SK-N-MC (cell line): Measurements from ENCODE around the gene SLC6A3.

ENCODE experiments used
- DNase-seq: peaks from one replicate; pipeline ENCODE4 v3.0.0-alpha.2; 2011; ENCODE audit warnings: low read depth, low spot score
- H3K27ac ChIP-seq: fragments of 200-600 bp; sonication (generic); 2 replicates; pipeline ENCODE4 v1.5.1; 2016; ENCODE audit warnings: mixed run types
- H3K36me3 ChIP-seq: fragments of 200-600 bp; sonication (generic); 2 replicates; pipeline ENCODE4 v1.6.1; 2017; ENCODE audit warnings: antibody characterized with exemption, low read length, mixed read lengths; ENCODE audit not compliant: insufficient read depth
- H3K4me3 ChIP-seq: fragments of 200-600 bp; sonication (generic); 2 replicates; pipeline ENCODE4 v1.5.1; 2016
- H3K9ac ChIP-seq: fragments of 200-600 bp; sonication (generic); 2 replicates; pipeline ENCODE4 v1.8.0; 2017; ENCODE audit warnings: mixed run types, mixed read lengths; ENCODE audit not compliant: insufficient read length
- H3K9me3 ChIP-seq: fragments of 200-600 bp; sonication (generic); 2 replicates; pipeline ENCODE4 v1.6.1; 2017; ENCODE audit warnings: low read depth, mild to moderate bottlenecking, antibody characterized with exemption, low read length, moderate library complexity, mixed read lengths
- EZH2 ChIP-seq: fragments of 200-600 bp; sonication (generic); IDR thresholded peaks from one replicate; pipeline ENCODE4 v1.6.1; 2017; ENCODE audit warnings: antibody characterized with exemption
- FOXP2 ChIP-seq: optimal IDR thresholded peaks from 2 replicates; pipeline ENCODE3; 2011; ENCODE audit warnings: mild to moderate bottlenecking, moderate library complexity; ENCODE audit not compliant: insufficient read depth; ENCODE audit errors: extremely low read length, control extremely low read depth
- POLR2AphosphoS5 ChIP-seq: IDR thresholded peaks from 2 replicates; pipeline ENCODE4 v1.6.1; 2012; ENCODE audit warnings: mild to moderate bottlenecking, low read depth, low read length, borderline replicate concordance

Gene SLC6A3

GRCh38 chr5:1445313-1445688 lies at the start of gene SLC6A3:
TSS of gene SLC6A3 (minus strand) at chr5:1445440. CDS start at chr5:1443197, 2,243 bp downstream.
- DNase-seq = no peak
- TF ChIP-seq POLR2AphosphoS5 (no peak), EZH2 (no peak), FOXP2 (no peak)
- H3K4me3 ChIP-seq = no peak within 1 kb of the TSS
- H3K9me3 ChIP-seq = no peaks in the 10 kb centered on the region
- H3K9ac ChIP-seq = no peak within 1 kb of the TSS
- H3K27ac ChIP-seq = no peak within 1 kb of the TSS
- no peaks in the 10 kb centered on the region for H3K36me3 ChIP-seq

GRCh38 chr5:1493941-1494340 lies 48.7 kb upstream of the SLC6A3 start:
- no peak for TF ChIP-seq POLR2AphosphoS5
- TF ChIP-seq FOXP2 = no peak
- TF ChIP-seq EZH2 = no peak
- Histone ChIP-seq H3K9ac (no peak overlapping the region), H3K4me3 (no peak overlapping the region), H3K36me3 (peaks cover 20% of the 10 kb centered on the region; the same call in 1 of the 2 replicates), H3K27ac (no peak overlapping the region), H3K9me3 (no peaks in the 10 kb centered on the region)
- DNase-seq = no peak

- Histone ChIP-seq H3K4me3 (no peak overlapping the region), H3K9me3 (no peaks in the 10 kb centered on the region), H3K27ac (no peak overlapping the region), H3K36me3 (peaks cover 20% of the 10 kb centered on the region; the same call in 1 of the 2 replicates), H3K9ac (no peak overlapping the region)
- TF ChIP-seq EZH2 = no peak
- no peak for TF ChIP-seq FOXP2
- TF ChIP-seq POLR2AphosphoS5 = no peak
- DNase-seq = no peak
These were observed 48.2 kb upstream of the SLC6A3 start for GRCh38 chr5:1493413-1493812.

- Histone ChIP-seq H3K36me3 (peaks cover 21% of the 10 kb centered on the region; the same call in 1 of the 2 replicates), H3K27ac (no peak overlapping the region), H3K9me3 (no peaks in the 10 kb centered on the region), H3K9ac (no peak overlapping the region), H3K4me3 (no peak overlapping the region)
- TF ChIP-seq FOXP2 (no peak), EZH2 (no peak), POLR2AphosphoS5 (no peak)
- DNase-seq = no peak
These were observed 47.5 kb upstream of the SLC6A3 start for GRCh38 chr5:1492757-1493156.

GRCh38 chr5:1490376-1490775 lies 45.1 kb upstream of the SLC6A3 start:
- Histone ChIP-seq H3K4me3 (no peak overlapping the region), H3K9ac (no peak overlapping the region), H3K36me3 (peaks cover 26% of the 10 kb centered on the region; the same call in 1 of the 2 replicates), H3K27ac (no peak overlapping the region), H3K9me3 (no peaks in the 10 kb centered on the region)
- TF ChIP-seq EZH2 (no peak), POLR2AphosphoS5 (no peak), FOXP2 (no peak)
- DNase-seq = no peak

GRCh38 chr5:1489754-1490153 lies 44.5 kb upstream of the SLC6A3 start:
- no peak for DNase-seq
- peaks cover 26% of the 10 kb centered on the region; the same call in 1 of the 2 replicates for H3K36me3 ChIP-seq
- H3K27ac ChIP-seq = no peak overlapping the region
- no peaks in the 10 kb centered on the region for H3K9me3 ChIP-seq
- TF ChIP-seq FOXP2 (no peak), POLR2AphosphoS5 (no peak), EZH2 (no peak)
- H3K9ac ChIP-seq = no peak overlapping the region
- H3K4me3 ChIP-seq = no peak overlapping the region

GRCh38 chr5:1488882-1489680 lies 43.8 kb upstream of the SLC6A3 start:
- no peak for DNase-seq
- no peak overlapping the region for H3K9ac ChIP-seq
- H3K4me3 ChIP-seq = no peak overlapping the region
- peaks cover 21% of the 10 kb centered on the region; the same call in 1 of the 2 replicates for H3K36me3 ChIP-seq
- H3K27ac ChIP-seq = no peak overlapping the region
- TF ChIP-seq EZH2 (no peak), FOXP2 (no peak)
- H3K9me3 ChIP-seq = no peaks in the 10 kb centered on the region

- Histone ChIP-seq H3K9ac (no peak overlapping the region), H3K27ac (no peak overlapping the region), H3K36me3 (peaks cover 17% of the 10 kb centered on the region; the same call in 1 of the 2 replicates), H3K4me3 (no peak overlapping the region), H3K9me3 (no peaks in the 10 kb centered on the region)
- TF ChIP-seq FOXP2 (no peak), POLR2AphosphoS5 (no peak), EZH2 (no peak)
- no peak for DNase-seq
These were observed 42.0 kb upstream of the SLC6A3 start for GRCh38 chr5:1487079-1487764.
